Panc1 (cell line): ENCODE data around the gene PPFIA1.

Experiments used
- POLR2AphosphoS5 ChIP-seq: IDR thresholded peaks from 2 replicates; pipeline ENCODE4 v1.6.1; 2012; ENCODE audit warnings: mild to moderate bottlenecking, low read depth, low read length, moderate library complexity
- SIN3A ChIP-seq: IDR thresholded peaks from 2 replicates; pipeline ENCODE4 v1.6.1; 2012; ENCODE audit warnings: low read depth, mild to moderate bottlenecking, low read length, moderate library complexity, borderline replicate concordance; ENCODE audit not compliant: insufficient read depth
- TCF7L2 ChIP-seq: IDR thresholded peaks from 2 replicates; pipeline ENCODE4 v1.6.1; 2011; ENCODE audit warnings: mild to moderate bottlenecking, low read depth, low read length, inconsistent platforms
- TF ChIP-seq, protein P1 (sequence below), 2 experiments: IDR thresholded peaks; 2 replicates each; pipeline ENCODE4 v1.6.1; 2011 to 2012; ENCODE audit warnings: low read depth in 2 of 2, control low read depth in 1 of 2, low read length in 1 of 2, mild to moderate bottlenecking in 1 of 2, moderate library complexity in 1 of 2; ENCODE audit not compliant: insufficient read depth in 1 of 2
- TF ChIP-seq, protein P2 (sequence below): fragments of 450-650 bp; IDR thresholded peaks from 2 replicates; pipeline ENCODE4 v1.5.1; 2017; ENCODE audit warnings: mild to moderate bottlenecking

DNA sequence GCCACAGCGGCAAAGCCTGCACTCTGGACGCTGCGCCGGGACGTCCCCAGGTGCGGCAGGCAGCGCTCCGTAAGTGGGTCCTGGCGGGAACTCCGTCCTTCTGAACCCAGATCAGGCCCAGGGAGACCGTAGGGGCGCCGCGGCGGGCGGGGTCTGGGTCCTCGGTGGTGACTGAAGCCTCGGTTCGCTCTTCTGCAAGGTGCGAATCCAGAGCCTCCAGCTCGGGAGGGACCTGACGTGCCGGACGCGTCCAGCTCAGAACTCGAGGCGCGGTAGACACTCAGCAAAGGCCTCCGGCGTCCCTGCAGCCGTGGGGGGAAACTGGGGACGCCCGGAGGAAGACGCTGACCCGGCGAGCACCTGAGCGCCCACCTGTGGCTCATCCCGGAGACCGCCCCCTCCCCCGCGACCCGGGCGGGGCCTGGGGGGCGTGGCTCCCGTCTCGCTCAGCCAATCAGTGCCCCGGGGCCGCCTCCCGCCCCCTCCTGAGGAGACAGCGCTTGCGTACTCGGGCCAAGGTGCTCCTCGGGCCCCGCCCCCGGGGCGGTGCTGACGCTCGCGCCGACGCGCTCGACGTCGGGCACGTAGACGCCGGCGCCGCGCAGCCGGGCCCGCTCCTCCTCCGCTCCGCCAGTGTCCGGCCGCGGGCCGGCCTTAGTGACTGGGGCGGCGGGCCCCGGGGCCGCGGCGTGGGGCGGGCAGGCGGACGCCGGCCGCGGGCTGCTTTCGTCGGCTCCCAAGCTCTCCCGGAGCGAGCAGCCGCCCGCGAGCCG is at the start of gene PPFIA1:
- TF ChIP-seq, protein P1, sequence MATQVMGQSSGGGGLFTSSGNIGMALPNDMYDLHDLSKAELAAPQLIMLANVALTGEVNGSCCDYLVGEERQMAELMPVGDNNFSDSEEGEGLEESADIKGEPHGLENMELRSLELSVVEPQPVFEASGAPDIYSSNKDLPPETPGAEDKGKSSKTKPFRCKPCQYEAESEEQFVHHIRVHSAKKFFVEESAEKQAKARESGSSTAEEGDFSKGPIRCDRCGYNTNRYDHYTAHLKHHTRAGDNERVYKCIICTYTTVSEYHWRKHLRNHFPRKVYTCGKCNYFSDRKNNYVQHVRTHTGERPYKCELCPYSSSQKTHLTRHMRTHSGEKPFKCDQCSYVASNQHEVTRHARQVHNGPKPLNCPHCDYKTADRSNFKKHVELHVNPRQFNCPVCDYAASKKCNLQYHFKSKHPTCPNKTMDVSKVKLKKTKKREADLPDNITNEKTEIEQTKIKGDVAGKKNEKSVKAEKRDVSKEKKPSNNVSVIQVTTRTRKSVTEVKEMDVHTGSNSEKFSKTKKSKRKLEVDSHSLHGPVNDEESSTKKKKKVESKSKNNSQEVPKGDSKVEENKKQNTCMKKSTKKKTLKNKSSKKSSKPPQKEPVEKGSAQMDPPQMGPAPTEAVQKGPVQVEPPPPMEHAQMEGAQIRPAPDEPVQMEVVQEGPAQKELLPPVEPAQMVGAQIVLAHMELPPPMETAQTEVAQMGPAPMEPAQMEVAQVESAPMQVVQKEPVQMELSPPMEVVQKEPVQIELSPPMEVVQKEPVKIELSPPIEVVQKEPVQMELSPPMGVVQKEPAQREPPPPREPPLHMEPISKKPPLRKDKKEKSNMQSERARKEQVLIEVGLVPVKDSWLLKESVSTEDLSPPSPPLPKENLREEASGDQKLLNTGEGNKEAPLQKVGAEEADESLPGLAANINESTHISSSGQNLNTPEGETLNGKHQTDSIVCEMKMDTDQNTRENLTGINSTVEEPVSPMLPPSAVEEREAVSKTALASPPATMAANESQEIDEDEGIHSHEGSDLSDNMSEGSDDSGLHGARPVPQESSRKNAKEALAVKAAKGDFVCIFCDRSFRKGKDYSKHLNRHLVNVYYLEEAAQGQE (IDR thresholded peaks at IDR 0.05; ENCODE audit: insufficient read depth in 1 of 2, low read depth in 2 of 2, low read length in 1 of 2): no peak
- peak; percentile 82 for TF ChIP-seq POLR2AphosphoS5
- TF ChIP-seq SIN3A: peak; percentile 80; the same call in 1 of the 2 replicates
- TF ChIP-seq, protein P2, sequence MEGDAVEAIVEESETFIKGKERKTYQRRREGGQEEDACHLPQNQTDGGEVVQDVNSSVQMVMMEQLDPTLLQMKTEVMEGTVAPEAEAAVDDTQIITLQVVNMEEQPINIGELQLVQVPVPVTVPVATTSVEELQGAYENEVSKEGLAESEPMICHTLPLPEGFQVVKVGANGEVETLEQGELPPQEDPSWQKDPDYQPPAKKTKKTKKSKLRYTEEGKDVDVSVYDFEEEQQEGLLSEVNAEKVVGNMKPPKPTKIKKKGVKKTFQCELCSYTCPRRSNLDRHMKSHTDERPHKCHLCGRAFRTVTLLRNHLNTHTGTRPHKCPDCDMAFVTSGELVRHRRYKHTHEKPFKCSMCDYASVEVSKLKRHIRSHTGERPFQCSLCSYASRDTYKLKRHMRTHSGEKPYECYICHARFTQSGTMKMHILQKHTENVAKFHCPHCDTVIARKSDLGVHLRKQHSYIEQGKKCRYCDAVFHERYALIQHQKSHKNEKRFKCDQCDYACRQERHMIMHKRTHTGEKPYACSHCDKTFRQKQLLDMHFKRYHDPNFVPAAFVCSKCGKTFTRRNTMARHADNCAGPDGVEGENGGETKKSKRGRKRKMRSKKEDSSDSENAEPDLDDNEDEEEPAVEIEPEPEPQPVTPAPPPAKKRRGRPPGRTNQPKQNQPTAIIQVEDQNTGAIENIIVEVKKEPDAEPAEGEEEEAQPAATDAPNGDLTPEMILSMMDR: no peak; the same call in 1 of the 2 replicates
- TF ChIP-seq TCF7L2: peak; percentile 45; the same call in 1 of the 2 replicates
